Testis (tissue), 2 donors: ENCODE measurements around the gene TBC1D9.

ENCODE experiments used
- CTCF ChIP-seq, 3 experiments: fragments of 450-650 bp in 2 of 3; fragments of 200-600 bp in 1 of 3; sonication (generic) in 1 of 3; IDR thresholded peaks; one replicate each; pipeline ENCODE4 v1.5.1; 2016 to 2019; ENCODE audit warnings: antibody characterized with exemption in 3 of 3, mild to moderate bottlenecking in 2 of 3, moderate library complexity in 1 of 3
- POLR2A ChIP-seq: fragments of 450-650 bp; IDR thresholded peaks from one replicate; pipeline ENCODE4 v1.6.1; 2017; ENCODE audit warnings: antibody characterized with exemption, mild to moderate bottlenecking, moderate library complexity

GRCh38 chr4:140740422-140740821 is 15.8 kb downstream of the TBC1D9 start:
- TF ChIP-seq POLR2A (no peak), CTCF (IDR thresholded peaks at IDR 0.05) (no peak)
